WTC11 (cell line): ENCODE data around the gene MESD. TPM values are rescaled to one million over a fixed set of nuclear protein-coding genes. Genes with fewer than 3 reads are reported as not detected.

ENCODE experiments used
- ATAC-seq: fragments of 200-7000 bp; cut with Tn5 transposase; 2 replicates; pipeline ENCODE4 v1.10.0; 2021; ENCODE audit warnings: mild to moderate bottlenecking, moderate library complexity
- CTCF ChIA-PET: fragments of 300-600 bp; sonication (Branson Sonifier 250); formaldehyde crosslinking; loops from one replicate; lab custom pipeline; 2021; ENCODE audit warnings: antibody characterized with exemption; lab: Charles Lee
- POLR2A ChIA-PET: fragments of 350-600 bp; sonication (Branson Sonifier 250); formaldehyde crosslinking; loops from one replicate; lab custom pipeline; 2021; ENCODE audit warnings: antibody characterized with exemption; lab: Charles Lee
- DNase-seq: peaks from one replicate; pipeline ENCODE4 v3.0.0; 2021; ENCODE audit warnings: low spot score
- H3K27ac Mint-ChIP-seq: 2 replicates; pipeline ENCODE4 v1.8.0; 2021; ENCODE audit warnings: mixed read lengths
- H3K27me3 Mint-ChIP-seq: 2 replicates; pipeline ENCODE4 v1.8.0; 2021; ENCODE audit warnings: low read depth, mild to moderate bottlenecking, moderate library complexity, mixed read lengths
- H3K36me3 Mint-ChIP-seq: 2 replicates; pipeline ENCODE4 v1.8.0; 2021; ENCODE audit warnings: mixed read lengths
- H3K4me1 Mint-ChIP-seq: 2 replicates; pipeline ENCODE4 v1.8.0; 2022; ENCODE audit warnings: mixed read lengths
- H3K4me3 Mint-ChIP-seq: 2 replicates; pipeline ENCODE4 v1.8.0; 2021; ENCODE audit warnings: mild to moderate bottlenecking, moderate library complexity, mixed read lengths
- H3K9me3 Mint-ChIP-seq: 2 replicates; pipeline ENCODE4 v1.8.0; 2021; ENCODE audit warnings: mixed read lengths
- ARID4B ChIP-seq: sonication (generic); formaldehyde crosslinking; IDR thresholded peaks from 2 replicates; pipeline ENCODE4 v1.8.0; 2023; ENCODE audit warnings: missing genetic modification reagents, mild to moderate bottlenecking, borderline replicate concordance
- CREB1 ChIP-seq: sonication (generic); formaldehyde crosslinking; IDR thresholded peaks from 2 replicates; pipeline ENCODE4 v1.8.0; 2023; ENCODE audit warnings: mild to moderate bottlenecking, missing genetic modification reagents
- CREM ChIP-seq: sonication (generic); formaldehyde crosslinking; IDR thresholded peaks from 2 replicates; pipeline ENCODE4 v1.8.1; 2022; ENCODE audit warnings: mild to moderate bottlenecking, missing genetic modification reagents, moderate library complexity
- ETV6 ChIP-seq: sonication (generic); formaldehyde crosslinking; IDR thresholded peaks from 2 replicates; pipeline ENCODE4 v1.8.1; 2022; ENCODE audit warnings: mild to moderate bottlenecking, missing genetic modification reagents
- GABPB1 ChIP-seq: sonication (generic); formaldehyde crosslinking; IDR thresholded peaks from 2 replicates; pipeline ENCODE4 v1.8.1; 2023; ENCODE audit warnings: mild to moderate bottlenecking, missing genetic modification reagents
- GTF2I ChIP-seq: fragments of 250-450 bp; sonication (Bioruptor Pico); conservative IDR thresholded peaks from 2 replicates; pipeline ENCODE4 v1.4.0; 2021; ENCODE audit warnings: mild to moderate bottlenecking
- HMGA2 ChIP-seq: fragments of 250-450 bp; sonication (Bioruptor Pico); IDR thresholded peaks from 2 replicates; pipeline ENCODE4 v1.4.0; 2021; ENCODE audit warnings: mild to moderate bottlenecking, moderate library complexity
- IRF1 ChIP-seq: sonication (generic); formaldehyde crosslinking; IDR thresholded peaks from 2 replicates; pipeline ENCODE4 v1.8.0; 2023; ENCODE audit warnings: missing genetic modification reagents
- IRF2 ChIP-seq: sonication (generic); formaldehyde crosslinking; IDR thresholded peaks from 2 replicates; pipeline ENCODE4 v1.8.0; 2022; ENCODE audit warnings: low read depth, missing genetic modification reagents, borderline replicate concordance
- KAT7 ChIP-seq: sonication (generic); formaldehyde crosslinking; IDR thresholded peaks from 2 replicates; pipeline ENCODE4 v1.8.1; 2023; ENCODE audit warnings: missing genetic modification reagents, mild to moderate bottlenecking, borderline replicate concordance
- MXD4 ChIP-seq: fragments of 250-450 bp; sonication (Bioruptor Pico); IDR thresholded peaks from 2 replicates; pipeline ENCODE4 v1.8.0; 2021; ENCODE audit warnings: mild to moderate bottlenecking, moderate library complexity, borderline replicate concordance
- MYBL2 ChIP-seq: sonication (generic); formaldehyde crosslinking; IDR thresholded peaks from 2 replicates; pipeline ENCODE4 v1.8.1; 2023; ENCODE audit warnings: mild to moderate bottlenecking, moderate library complexity, missing genetic modification reagents
- PRRX2 ChIP-seq: fragments of 250-450 bp; sonication (Bioruptor Pico); IDR thresholded peaks from 2 replicates; pipeline ENCODE4 v1.8.0; 2021; ENCODE audit warnings: mild to moderate bottlenecking
- SMAD4 ChIP-seq: sonication (generic); formaldehyde crosslinking; IDR thresholded peaks from 2 replicates; pipeline ENCODE4 v1.8.0; 2022; ENCODE audit warnings: mild to moderate bottlenecking, missing genetic modification reagents
- TEAD1 ChIP-seq: sonication (generic); formaldehyde crosslinking; IDR thresholded peaks from 2 replicates; pipeline ENCODE4 v1.8.0; 2022; ENCODE audit warnings: mild to moderate bottlenecking, missing genetic modification reagents
- TP53 ChIP-seq: sonication (generic); formaldehyde crosslinking; IDR thresholded peaks from 2 replicates; pipeline ENCODE4 v1.8.1; 2023; ENCODE audit warnings: mild to moderate bottlenecking, missing genetic modification reagents
- ZNF232 ChIP-seq: sonication (generic); formaldehyde crosslinking; IDR thresholded peaks from 2 replicates; pipeline ENCODE4 v1.8.0; 2022; ENCODE audit warnings: mild to moderate bottlenecking, missing genetic modification reagents
- ZNF423 ChIP-seq: fragments of 250-450 bp; sonication (Bioruptor Pico); IDR thresholded peaks from 2 replicates; pipeline ENCODE4 v2.1.2; 2022; ENCODE audit warnings: mild to moderate bottlenecking, moderate library complexity
- ZNF532 ChIP-seq: fragments of 250-450 bp; sonication (Bioruptor Pico); IDR thresholded peaks from 2 replicates; pipeline ENCODE4 v1.9.0; 2021; ENCODE audit warnings: mild to moderate bottlenecking, borderline replicate concordance
- ZSCAN18 ChIP-seq: fragments of 250-450 bp; sonication (Bioruptor Pico); IDR thresholded peaks from 2 replicates; pipeline ENCODE4 v2.1.2; 2022; ENCODE audit warnings: mild to moderate bottlenecking, moderate library complexity
- total RNA-seq: library from RNA; stranded (reverse); gene quantifications from 3 replicates; pipeline ENCODE4 v1.2.3, GENCODE V29; 2021
- TF ChIP-seq, protein P1 (sequence below): sonication (generic); formaldehyde crosslinking; IDR thresholded peaks from 2 replicates; pipeline ENCODE4 v1.8.1; 2023; ENCODE audit warnings: mild to moderate bottlenecking, missing genetic modification reagents, moderate library complexity
- TF ChIP-seq, protein P2 (sequence below): sonication (generic); formaldehyde crosslinking; IDR thresholded peaks from 2 replicates; pipeline ENCODE4 v1.8.1; 2022; ENCODE audit warnings: low read depth, missing genetic modification reagents, borderline replicate concordance

The MESD gene
- total RNA-seq, 1 experiment from 2014 or later = 28.3 TPM

- Mint-ChIP-seq H3K27ac (no peak overlapping the region), H3K9me3 (no peaks in the 10 kb centered on the region), H3K27me3 (no peaks in the 10 kb centered on the region)
- ATAC-seq = no peak
- POLR2A ChIA-PET = no interaction called here
- no peak for TF ChIP-seq TEAD1 (CRISPR knock-in tag)
- no peak for TF ChIP-seq IRF1 (CRISPR knock-in tag)
- TF ChIP-seq ARID4B (CRISPR knock-in tag) = no peak
- no peak for TF ChIP-seq SMAD4 (CRISPR knock-in tag)
- TF ChIP-seq KAT7 (CRISPR knock-in tag) = no peak
- TF ChIP-seq, protein P1, sequence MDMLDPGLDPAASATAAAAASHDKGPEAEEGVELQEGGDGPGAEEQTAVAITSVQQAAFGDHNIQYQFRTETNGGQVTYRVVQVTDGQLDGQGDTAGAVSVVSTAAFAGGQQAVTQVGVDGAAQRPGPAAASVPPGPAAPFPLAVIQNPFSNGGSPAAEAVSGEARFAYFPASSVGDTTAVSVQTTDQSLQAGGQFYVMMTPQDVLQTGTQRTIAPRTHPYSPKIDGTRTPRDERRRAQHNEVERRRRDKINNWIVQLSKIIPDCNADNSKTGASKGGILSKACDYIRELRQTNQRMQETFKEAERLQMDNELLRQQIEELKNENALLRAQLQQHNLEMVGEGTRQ = no peak
- TF ChIP-seq CREB1 (CRISPR knock-in tag) = no peak
- no peak for TF ChIP-seq CREM (CRISPR knock-in tag)
- no peak for TF ChIP-seq IRF2 (CRISPR knock-in tag)
- no peak for TF ChIP-seq MYBL2 (CRISPR knock-in tag)
- TF ChIP-seq, protein P2, sequence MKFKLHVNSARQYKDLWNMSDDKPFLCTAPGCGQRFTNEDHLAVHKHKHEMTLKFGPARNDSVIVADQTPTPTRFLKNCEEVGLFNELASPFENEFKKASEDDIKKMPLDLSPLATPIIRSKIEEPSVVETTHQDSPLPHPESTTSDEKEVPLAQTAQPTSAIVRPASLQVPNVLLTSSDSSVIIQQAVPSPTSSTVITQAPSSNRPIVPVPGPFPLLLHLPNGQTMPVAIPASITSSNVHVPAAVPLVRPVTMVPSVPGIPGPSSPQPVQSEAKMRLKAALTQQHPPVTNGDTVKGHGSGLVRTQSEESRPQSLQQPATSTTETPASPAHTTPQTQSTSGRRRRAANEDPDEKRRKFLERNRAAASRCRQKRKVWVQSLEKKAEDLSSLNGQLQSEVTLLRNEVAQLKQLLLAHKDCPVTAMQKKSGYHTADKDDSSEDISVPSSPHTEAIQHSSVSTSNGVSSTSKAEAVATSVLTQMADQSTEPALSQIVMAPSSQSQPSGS (CRISPR knock-in tag) = no peak
- TF ChIP-seq, all 79 proteins: peak for 0
- no peak for DNase-seq
- CTCF ChIA-PET = interaction anchor here (2.0 kb wide), 1 partner anchor 142 kb away, joined by 4 read pairs; no protein-coding TSS in a partner anchor
- no peaks in the 10 kb centered on the region for H3K36me3 Mint-ChIP-seq
- no peak overlapping the region for H3K4me3 Mint-ChIP-seq
- peaks cover 23% of the 10 kb centered on the region for H3K4me1 Mint-ChIP-seq
Observed at GRCh38 chr15:80918196-80918783, 71.3 kb downstream of the MESD start.

- Mint-ChIP-seq H3K27me3 (no peaks in the 10 kb centered on the region; the same call in 1 of the 2 replicates), H3K4me3 (no peak overlapping the region), H3K4me1 (peaks cover 23% of the 10 kb centered on the region), H3K27ac (no peak overlapping the region), H3K9me3 (no peaks in the 10 kb centered on the region), H3K36me3 (no peaks in the 10 kb centered on the region)
- POLR2A ChIA-PET = no interaction called here
- ATAC-seq (no peak), DNase-seq (no peak)
- CTCF ChIA-PET = interaction anchor here (0.9 to 4.3 kb wide), 6 partner anchors 53 to 256 kb away, joined by 3 to 25 read pairs (median 4); partner anchors contain the start of gene CEMIP
- TF ChIP-seq TP53 (CRISPR knock-in tag) = no peak
- no peak for TF ChIP-seq ZNF423 (CRISPR knock-in tag)
- TF ChIP-seq ZNF232 (CRISPR knock-in tag) = no peak
- TF ChIP-seq PRRX2 (CRISPR knock-in tag) = no peak
- TF ChIP-seq ZNF532 (CRISPR knock-in tag) = no peak
- no peak for TF ChIP-seq ETV6 (CRISPR knock-in tag)
- TF ChIP-seq MXD4 (CRISPR knock-in tag) = no peak
- TF ChIP-seq ZSCAN18 = no peak
- TF ChIP-seq GTF2I (CRISPR knock-in tag) = no peak
- no peak for TF ChIP-seq HMGA2 (CRISPR knock-in tag)
- TF ChIP-seq GABPB1 (CRISPR knock-in tag) = no peak
Observed at GRCh38 chr15:80916056-80916455, 73.6 kb downstream of the MESD start.
